Measurements from ENCODE around the gene NOTCH3. TPM values are rescaled to one million over a fixed set of nuclear protein-coding genes. Genes with fewer than 3 reads are reported as not detected.

Gene NOTCH3
- total RNA-seq (ENCODE audit: low replicate concordance) = 39.4 and 44.4 TPM in 2 replicates

GRCh38 chr19:15200553-15201364, at the start of gene NOTCH3:
NOTCH3 (minus strand) TSS chr19:15200995; CDS start chr19:15200905, 90 bp downstream.
- TF ChIP-seq CTCF (IDR thresholded peaks at IDR 0.05; ENCODE audit: insufficient read depth, low read length) = no peak
- peak within 1 kb of the TSS; percentile 79 for H3K4me3 ChIP-seq (ENCODE audit: low read depth, low read length)
- DNase-seq (ENCODE audit: low read depth) = no peak

DNA sequence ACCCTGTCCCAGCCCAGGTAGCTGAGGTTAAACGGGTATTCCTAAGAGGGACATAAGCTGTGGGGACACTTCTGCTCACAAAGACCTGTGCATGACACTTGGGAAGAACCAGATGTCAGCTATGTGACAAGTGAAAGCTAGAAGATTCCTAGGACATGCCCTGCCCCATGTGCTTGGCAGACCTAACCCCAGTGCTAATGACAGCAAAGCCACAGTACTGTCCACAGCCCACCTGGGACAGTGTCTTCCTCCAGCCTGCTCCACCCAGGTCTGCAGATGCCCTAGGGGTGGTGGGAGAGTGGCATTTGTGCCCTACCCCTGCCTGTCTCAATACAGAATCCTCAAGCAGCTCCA, 49.8 kb upstream of the NOTCH3 start:
- TF ChIP-seq CTCF (IDR thresholded peaks at IDR 0.05; ENCODE audit: insufficient read depth, low read length) = no peak
- peak overlapping the region; percentile 28 for H3K4me3 ChIP-seq (ENCODE audit: low read depth, low read length)
- DNase-seq (ENCODE audit: low read depth) = no peak

GRCh38 chr19:15249972-15250639, 49.3 kb upstream of the NOTCH3 start:
- peak; percentile 93 for DNase-seq (ENCODE audit: low read depth)
- no peak for TF ChIP-seq CTCF (IDR thresholded peaks at IDR 0.05; ENCODE audit: insufficient read depth, low read length)
- H3K4me3 ChIP-seq (ENCODE audit: low read depth, low read length) = peak overlapping the region; percentile 28

DNA sequence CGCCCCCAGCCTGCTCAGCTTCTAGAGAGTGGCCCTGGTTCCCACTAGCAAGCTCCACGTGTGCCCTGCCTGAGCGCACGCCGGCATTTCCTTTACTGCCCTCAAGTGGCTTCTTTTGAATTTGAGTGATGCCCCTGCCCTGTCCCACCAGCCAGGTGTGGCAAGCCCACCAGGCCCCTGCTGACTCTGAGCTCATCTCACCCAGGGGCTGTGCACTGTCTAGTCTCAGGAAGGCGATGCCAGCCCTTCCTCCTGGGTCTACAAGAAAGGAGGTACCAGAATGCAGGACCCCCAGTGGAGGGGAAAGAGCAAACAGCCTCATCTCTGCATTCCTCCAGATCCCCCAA, 48.7 kb upstream of the NOTCH3 start:
- TF ChIP-seq CTCF (IDR thresholded peaks at IDR 0.05; ENCODE audit: insufficient read depth, low read length) = no peak
- peak overlapping the region; percentile 32 for H3K4me3 ChIP-seq (ENCODE audit: low read depth, low read length)
- DNase-seq (ENCODE audit: low read depth) = no peak

GRCh38 chr19:15248648-15249527, 48.1 kb upstream of the NOTCH3 start:
- peak overlapping the region; percentile 32 for H3K4me3 ChIP-seq (ENCODE audit: low read depth, low read length)
- DNase-seq (ENCODE audit: low read depth) = peak; percentile 91
- TF ChIP-seq CTCF (IDR thresholded peaks at IDR 0.05; ENCODE audit: insufficient read depth, low read length) = no peak

DNA sequence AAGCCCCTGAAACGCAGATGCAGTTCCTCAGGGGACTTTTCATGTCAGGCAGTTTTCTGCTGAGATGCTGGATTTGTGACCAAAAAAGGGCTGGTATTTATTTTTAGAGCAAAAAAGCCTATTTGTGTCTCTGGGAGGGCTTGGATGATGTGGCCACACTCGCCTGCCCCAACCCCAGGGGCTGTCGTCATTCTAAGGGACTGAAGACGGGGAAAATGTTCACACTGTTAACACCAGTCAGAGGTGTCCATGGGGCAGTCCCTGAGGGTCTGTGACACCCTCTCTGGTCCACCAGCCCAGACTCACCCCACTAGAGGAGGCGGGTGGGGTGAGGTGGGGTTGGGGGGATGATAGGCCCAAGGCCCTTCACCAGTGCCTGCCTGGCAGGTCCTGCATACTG, 47.3 kb upstream of the NOTCH3 start:
- no peak for DNase-seq (ENCODE audit: low read depth)

More for the DNA sequence above, 47.3 kb upstream of the NOTCH3 start:
- no peak for TF ChIP-seq CTCF (IDR thresholded peaks at IDR 0.05; ENCODE audit: insufficient read depth, low read length)
- no peak overlapping the region for H3K4me3 ChIP-seq (ENCODE audit: low read depth, low read length)

All from fibroblast of the aortic adventitia (primary cell).